ENCODE measurements around the gene RALGAPA2.

Gene RALGAPA2

GRCh38 chr20:20712474-20713243, at the start of gene RALGAPA2:
RALGAPA2 (minus strand) TSS chr20:20712644; CDS start chr20:20712480, 164 bp downstream.
- CTCF ChIA-PET: interaction anchor here (1.1 to 1.5 kb wide), 2 partner anchors 10 to 119 kb away, joined by 3 to 4 read pairs; no protein-coding TSS in a partner anchor
- DNase-seq (ENCODE audit: low read depth, low spot score): peak; percentile 92
- TF ChIP-seq CTCF (IDR thresholded peaks at IDR 0.05; ENCODE audit: insufficient read depth, low read length, missing control alignments): no peak
- peak within 1 kb of the TSS; percentile 76 for H3K4me3 ChIP-seq (ENCODE audit: low read depth, low read length)
- POLR2A ChIA-PET: interaction anchor here (0.7 kb wide), 1 partner anchor 28 kb away, joined by 3 read pairs; no protein-coding TSS in a partner anchor

GRCh38 chr20:20761301-20761700, 48.9 kb upstream of the RALGAPA2 start:
- DNase-seq (ENCODE audit: low read depth, low spot score): no peak
- CTCF ChIA-PET: no interaction called here
- H3K4me3 ChIP-seq (ENCODE audit: low read depth, low read length): no peak overlapping the region
- POLR2A ChIA-PET: no interaction called here
- TF ChIP-seq CTCF (IDR thresholded peaks at IDR 0.05; ENCODE audit: insufficient read depth, low read length, missing control alignments): no peak

- no peak for DNase-seq (ENCODE audit: low read depth, low spot score)
- POLR2A ChIA-PET: interaction anchor here (0.6 kb wide), 1 partner anchor 597 kb away, joined by 3 read pairs; no protein-coding TSS in a partner anchor
- no peak overlapping the region for H3K4me3 ChIP-seq (ENCODE audit: low read depth, low read length)
- CTCF ChIA-PET: no interaction called here
- no peak for TF ChIP-seq CTCF (IDR thresholded peaks at IDR 0.05; ENCODE audit: insufficient read depth, low read length, missing control alignments)
Observed at GRCh38 chr20:20759132-20759531, 46.7 kb upstream of the RALGAPA2 start.

GRCh38 chr20:20755674-20756319, 43.4 kb upstream of the RALGAPA2 start:
- ChIA-PET CTCF (no interaction called here), POLR2A (no interaction called here)
- no peak overlapping the region for H3K4me3 ChIP-seq (ENCODE audit: low read depth, low read length)
- DNase-seq (ENCODE audit: low read depth, low spot score): no peak
- no peak for TF ChIP-seq CTCF (IDR thresholded peaks at IDR 0.05; ENCODE audit: insufficient read depth, low read length, missing control alignments)

GRCh38 chr20:20755231-20755630, 42.8 kb upstream of the RALGAPA2 start:
- no peak for TF ChIP-seq CTCF (IDR thresholded peaks at IDR 0.05; ENCODE audit: insufficient read depth, low read length, missing control alignments)
- CTCF ChIA-PET: no interaction called here
- no peak for DNase-seq (ENCODE audit: low read depth, low spot score)
- no peak overlapping the region for H3K4me3 ChIP-seq (ENCODE audit: low read depth, low read length)
- POLR2A ChIA-PET: no interaction called here

GRCh38 chr20:20754714-20755113, 42.3 kb upstream of the RALGAPA2 start:
- ChIA-PET CTCF (no interaction called here), POLR2A (no interaction called here)
- no peak overlapping the region for H3K4me3 ChIP-seq (ENCODE audit: low read depth, low read length)
- no peak for TF ChIP-seq CTCF (IDR thresholded peaks at IDR 0.05; ENCODE audit: insufficient read depth, low read length, missing control alignments)
- DNase-seq (ENCODE audit: low read depth, low spot score): no peak

Measured in AG04449 (cell line).